ENCODE measurements around the gene UGT1A3. TPM values are rescaled to one million over a fixed set of nuclear protein-coding genes. Genes with fewer than 3 reads are reported as not detected.
"Not testable (repeated sequence)": the region's sequence is repeated elsewhere in the genome, so short reads cannot be mapped to it uniquely, and the experiment has no call there.

UGT1A3 gene
- total RNA-seq, 1 experiment from 2014 or later, result not detected

- H3K27me3 ChIP-seq (ENCODE audit: control insufficient read depth, insufficient read depth, low read length), result no peaks in the 10 kb centered on the region
- no peaks in the 10 kb centered on the region for H3K36me3 ChIP-seq (replicated peaks; ENCODE audit: control insufficient read depth, insufficient read depth, low read length)
- no peak overlapping the region for H3K4me3 ChIP-seq (ENCODE audit: insufficient read depth, low read depth, low read length)
- no peak for DNase-seq
These were observed 29.3 kb upstream of the UGT1A3 start for GRCh38 chr2:233699424-233700027.

GRCh38 chr2:233700028-233700635 is 28.7 kb upstream of the UGT1A3 start:
- Histone ChIP-seq H3K36me3 (replicated peaks; ENCODE audit: control insufficient read depth, insufficient read depth, low read length) (no peaks in the 10 kb centered on the region), H3K4me3 (ENCODE audit: insufficient read depth, low read depth, low read length) (no peak overlapping the region), H3K27me3 (ENCODE audit: control insufficient read depth, insufficient read depth, low read length) (no peaks in the 10 kb centered on the region)
- DNase-seq, result no peak

- H3K4me3 ChIP-seq (ENCODE audit: insufficient read depth, low read depth, low read length); DNase-seq; H3K27me3 ChIP-seq (ENCODE audit: control insufficient read depth, insufficient read depth, low read length); H3K36me3 ChIP-seq (replicated peaks; ENCODE audit: control insufficient read depth, insufficient read depth, low read length): not testable (repeated sequence)
These were observed 28.0 kb upstream of the UGT1A3 start for GRCh38 chr2:233700842-233701241.

GRCh38 chr2:233702238-233702637 is 26.6 kb upstream of the UGT1A3 start:
- Histone ChIP-seq H3K4me3 (ENCODE audit: insufficient read depth, low read depth, low read length) (no peak overlapping the region), H3K36me3 (replicated peaks; ENCODE audit: control insufficient read depth, insufficient read depth, low read length) (no peaks in the 10 kb centered on the region), H3K27me3 (ENCODE audit: control insufficient read depth, insufficient read depth, low read length) (no peaks in the 10 kb centered on the region)
- DNase-seq, result no peak

GRCh38 chr2:233705911-233706506 is 22.8 kb upstream of the UGT1A3 start:
- DNase-seq, result no peak
- H3K4me3 ChIP-seq (ENCODE audit: insufficient read depth, low read depth, low read length), result no peak overlapping the region
- no peaks in the 10 kb centered on the region for H3K27me3 ChIP-seq (ENCODE audit: control insufficient read depth, insufficient read depth, low read length)
- H3K36me3 ChIP-seq (replicated peaks; ENCODE audit: control insufficient read depth, insufficient read depth, low read length), result no peaks in the 10 kb centered on the region

- no peaks in the 10 kb centered on the region for H3K36me3 ChIP-seq (replicated peaks; ENCODE audit: control insufficient read depth, insufficient read depth, low read length)
- no peaks in the 10 kb centered on the region for H3K27me3 ChIP-seq (ENCODE audit: control insufficient read depth, insufficient read depth, low read length)
- DNase-seq, result no peak
- no peak overlapping the region for H3K4me3 ChIP-seq (ENCODE audit: insufficient read depth, low read depth, low read length)
These were observed 22.1 kb upstream of the UGT1A3 start for GRCh38 chr2:233706720-233707119.

- no peak for DNase-seq
- H3K27me3 ChIP-seq (ENCODE audit: control insufficient read depth, insufficient read depth, low read length), result no peaks in the 10 kb centered on the region
- H3K4me3 ChIP-seq (ENCODE audit: insufficient read depth, low read depth, low read length), result no peak overlapping the region
- H3K36me3 ChIP-seq (replicated peaks; ENCODE audit: control insufficient read depth, insufficient read depth, low read length), result no peaks in the 10 kb centered on the region
These were observed 20.8 kb upstream of the UGT1A3 start for GRCh38 chr2:233707940-233708644.

GRCh38 chr2:233708942-233709341 is 19.9 kb upstream of the UGT1A3 start:
- DNase-seq, result no peak
- Histone ChIP-seq H3K4me3 (ENCODE audit: insufficient read depth, low read depth, low read length) (no peak overlapping the region), H3K27me3 (ENCODE audit: control insufficient read depth, insufficient read depth, low read length) (no peaks in the 10 kb centered on the region), H3K36me3 (replicated peaks; ENCODE audit: control insufficient read depth, insufficient read depth, low read length) (no peaks in the 10 kb centered on the region)

- Histone ChIP-seq H3K4me3 (ENCODE audit: insufficient read depth, low read depth, low read length) (no peak overlapping the region), H3K36me3 (replicated peaks; ENCODE audit: control insufficient read depth, insufficient read depth, low read length) (no peaks in the 10 kb centered on the region), H3K27me3 (ENCODE audit: control insufficient read depth, insufficient read depth, low read length) (no peaks in the 10 kb centered on the region)
- peak; percentile 73 for DNase-seq
These were observed 17.4 kb upstream of the UGT1A3 start for GRCh38 chr2:233711312-233712008.

GRCh38 chr2:233712611-233713261 is 16.1 kb upstream of the UGT1A3 start, which contains the start of gene UGT1A5:
UGT1A5 (plus strand) TSS chr2:233712907; CDS start chr2:233712992, 85 bp downstream.
- Histone ChIP-seq H3K36me3 (replicated peaks; ENCODE audit: control insufficient read depth, insufficient read depth, low read length) (no peaks in the 10 kb centered on the region), H3K27me3 (ENCODE audit: control insufficient read depth, insufficient read depth, low read length) (no peaks in the 10 kb centered on the region), H3K4me3 (ENCODE audit: insufficient read depth, low read depth, low read length) (no peak within 1 kb of the TSS)
- no peak for DNase-seq

GRCh38 chr2:233713262-233713615 is 15.6 kb upstream of the UGT1A3 start:
- H3K36me3 ChIP-seq (replicated peaks; ENCODE audit: control insufficient read depth, insufficient read depth, low read length), result no peaks in the 10 kb centered on the region
- DNase-seq, result no peak
- no peaks in the 10 kb centered on the region for H3K27me3 ChIP-seq (ENCODE audit: control insufficient read depth, insufficient read depth, low read length)
- H3K4me3 ChIP-seq (ENCODE audit: insufficient read depth, low read depth, low read length), result no peak overlapping the region

GRCh38 chr2:233714121-233714520 is 14.7 kb upstream of the UGT1A3 start:
- no peak overlapping the region for H3K4me3 ChIP-seq (ENCODE audit: insufficient read depth, low read depth, low read length)
- DNase-seq, result no peak
- no peaks in the 10 kb centered on the region for H3K27me3 ChIP-seq (ENCODE audit: control insufficient read depth, insufficient read depth, low read length)
- H3K36me3 ChIP-seq (replicated peaks; ENCODE audit: control insufficient read depth, insufficient read depth, low read length), result no peaks in the 10 kb centered on the region

GRCh38 chr2:233718552-233718951 is 10.3 kb upstream of the UGT1A3 start, which contains the start of gene UGT1A4:
UGT1A4 (plus strand) TSS chr2:233718736; CDS start chr2:233718821, 85 bp downstream.
- Histone ChIP-seq H3K27me3 (ENCODE audit: control insufficient read depth, insufficient read depth, low read length) (no peaks in the 10 kb centered on the region), H3K36me3 (replicated peaks; ENCODE audit: control insufficient read depth, insufficient read depth, low read length) (no peaks in the 10 kb centered on the region), H3K4me3 (ENCODE audit: insufficient read depth, low read depth, low read length) (no peak within 1 kb of the TSS)
- DNase-seq, result no peak

Measured in H7 (cell line).